ENCODE measurements around the gene UPK3BL1.
"Not testable (repeated sequence)": the region's sequence is repeated elsewhere in the genome, so short reads cannot be mapped to it uniquely, and the experiment has no call there.

The UPK3BL1 gene, protein sequence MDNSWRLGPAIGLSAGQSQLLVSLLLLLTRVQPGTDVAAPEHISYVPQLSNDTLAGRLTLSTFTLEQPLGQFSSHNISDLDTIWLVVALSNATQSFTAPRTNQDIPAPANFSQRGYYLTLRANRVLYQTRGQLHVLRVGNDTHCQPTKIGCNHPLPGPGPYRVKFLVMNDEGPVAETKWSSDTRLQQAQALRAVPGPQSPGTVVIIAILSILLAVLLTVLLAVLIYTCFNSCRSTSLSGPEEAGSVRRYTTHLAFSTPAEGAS

DNA sequence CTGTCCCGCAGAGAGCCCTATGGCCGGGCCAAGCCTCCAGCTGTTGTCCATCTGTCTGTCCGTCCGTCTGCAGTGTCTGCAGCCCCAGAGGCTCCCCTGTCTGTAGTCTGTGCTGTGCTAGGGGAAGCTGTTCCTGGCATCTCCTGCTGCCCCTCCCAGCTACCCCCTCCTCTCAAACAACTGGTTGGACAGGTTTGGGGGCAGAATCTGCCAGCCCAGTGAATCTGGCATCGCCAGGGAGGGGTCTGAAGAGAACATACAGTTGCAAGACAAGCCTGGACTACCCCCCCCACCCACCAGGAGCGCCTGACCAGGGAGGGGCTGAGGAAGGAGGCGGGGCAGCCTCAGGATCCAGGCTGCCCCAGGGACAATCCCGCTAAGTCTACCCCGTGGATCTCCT is at the start of gene UPK3BL1:
Gene UPK3BL1 (minus strand): TSS at position 101 of the 400 bp plus-strand sequence. CDS start 50 bp downstream, at position 51.
- not testable (repeated sequence) for DNase-seq (ENCODE audit: low read depth)

DNA sequence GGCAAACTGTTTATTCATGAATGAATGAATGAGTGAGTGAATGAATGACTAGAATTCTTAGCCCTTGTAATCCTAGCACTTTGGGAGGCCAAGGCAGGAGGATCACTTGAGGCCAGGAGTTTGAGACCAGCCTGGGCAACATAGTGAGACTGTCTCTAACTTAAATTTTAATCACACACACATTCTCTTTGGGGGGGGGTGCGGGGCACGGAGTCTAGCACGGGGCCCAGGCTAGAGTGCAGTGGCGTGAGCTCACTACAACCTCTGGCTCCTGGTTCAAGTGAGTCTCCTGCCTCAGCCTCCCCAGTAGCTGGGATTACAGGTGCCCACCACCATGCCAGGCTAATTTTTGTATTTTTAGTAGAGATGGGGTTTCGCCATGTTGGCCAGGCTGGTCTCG is 48.0 kb upstream of the UPK3BL1 start:
- H3K4me3 ChIP-seq (ENCODE audit: low read depth, low read length); DNase-seq (ENCODE audit: low read depth): not testable (repeated sequence)

More for the DNA sequence above, at the start of gene UPK3BL1:
- H3K4me3 ChIP-seq (ENCODE audit: low read depth, low read length) = not testable (repeated sequence)

DNA sequence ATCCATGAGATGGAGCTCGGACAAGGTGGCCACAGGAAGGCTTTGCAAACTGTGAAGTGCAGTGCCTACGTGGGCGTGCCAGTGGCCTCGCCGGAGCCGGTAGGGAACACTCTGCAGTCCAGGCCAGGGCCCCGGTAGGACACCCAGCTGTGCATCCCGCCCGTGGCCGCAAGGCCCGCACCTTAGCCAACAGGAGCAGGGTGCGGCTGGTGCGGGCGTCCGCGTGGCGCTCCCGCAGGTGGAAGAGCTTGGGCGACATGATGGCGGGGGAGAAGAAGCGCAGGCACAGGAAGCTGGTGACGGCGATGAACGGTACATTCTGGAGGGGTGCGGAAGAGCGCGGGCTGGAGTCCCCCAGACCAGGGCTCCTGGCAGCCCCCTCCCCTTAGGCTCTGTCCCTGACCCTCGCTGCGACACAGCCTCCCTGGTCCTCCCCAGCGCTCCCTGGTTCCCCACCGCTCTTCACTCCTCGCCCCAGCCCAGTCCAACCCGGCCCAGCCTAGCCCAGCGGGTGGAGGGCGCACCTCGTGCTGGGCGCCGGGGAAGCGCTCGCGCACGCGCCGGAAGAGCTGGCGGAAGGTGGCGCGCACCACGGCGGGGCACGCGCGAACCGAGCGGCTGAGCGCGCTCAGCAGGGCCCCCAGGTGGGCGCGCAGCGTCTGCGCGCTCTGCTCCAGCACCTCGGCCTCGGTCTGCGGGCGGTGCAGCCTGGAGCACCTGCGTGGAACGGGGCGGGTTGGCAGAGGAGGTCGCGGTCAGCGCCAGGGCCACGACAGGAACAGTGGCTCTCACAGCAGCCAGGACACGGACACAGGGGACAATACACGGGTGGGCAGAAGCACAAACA is 47.1 kb upstream of the UPK3BL1 start:
- H3K4me3 ChIP-seq (ENCODE audit: low read depth, low read length) = peak overlapping the region; percentile 34
- not testable (repeated sequence) for DNase-seq (ENCODE audit: low read depth)

DNA sequence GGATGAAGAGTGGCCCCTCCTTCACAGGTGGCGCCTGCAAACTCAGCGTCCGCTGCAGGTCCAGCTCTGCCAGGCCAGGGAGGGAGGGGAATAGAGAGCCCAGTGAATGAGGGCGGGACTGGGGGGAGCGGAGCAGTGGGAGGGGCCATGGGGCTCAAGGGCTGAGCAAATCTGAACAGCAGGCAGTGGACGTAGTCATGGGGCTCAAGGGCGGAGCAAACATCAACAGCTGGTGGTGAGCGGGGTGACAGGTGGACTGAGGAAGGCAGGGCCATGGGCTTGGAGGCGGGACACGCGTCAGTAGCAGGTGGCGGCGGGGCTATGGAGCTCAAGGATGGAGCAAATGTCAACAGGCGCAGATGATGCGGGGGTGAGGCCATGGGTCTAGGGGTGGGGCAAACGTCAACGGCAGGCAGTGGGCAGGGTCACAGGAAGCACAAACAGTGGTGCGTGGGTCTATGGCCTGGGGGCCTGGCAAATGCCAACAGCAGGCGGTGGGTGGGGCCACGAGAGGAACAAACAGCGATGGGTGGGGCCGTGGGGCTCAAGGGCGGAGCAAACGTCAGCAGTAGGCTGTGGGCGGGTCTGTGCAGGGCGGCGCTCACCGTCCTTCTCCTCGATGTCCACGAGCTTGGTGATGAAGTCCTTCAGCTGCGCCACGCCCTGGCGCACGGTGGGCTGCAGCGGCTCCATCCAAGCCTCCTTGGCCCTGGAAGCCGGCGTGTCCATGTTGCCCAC is 45.9 kb upstream of the UPK3BL1 start:
- not testable (repeated sequence) for DNase-seq (ENCODE audit: low read depth); H3K4me3 ChIP-seq (ENCODE audit: low read depth, low read length)

DNA sequence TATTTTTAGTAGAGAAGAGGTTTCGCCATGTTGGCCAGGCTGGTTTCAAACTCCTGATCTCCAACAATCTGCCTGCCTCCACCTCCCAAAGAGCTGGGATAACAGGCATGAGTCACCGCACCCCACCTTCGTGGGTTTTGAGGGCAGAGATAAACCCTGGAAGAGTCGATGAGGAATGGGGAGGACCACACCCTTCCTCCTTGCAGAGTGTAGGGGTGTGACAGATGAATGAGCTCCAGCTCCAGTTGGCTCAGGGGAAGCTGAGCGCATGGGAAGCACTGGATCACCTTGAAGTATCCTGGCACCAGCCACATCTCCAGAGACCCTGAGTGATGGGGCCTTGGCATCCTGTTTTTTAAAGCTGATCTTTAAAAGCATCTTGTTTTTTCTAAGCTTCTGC is 40.0 kb upstream of the UPK3BL1 start:
- DNase-seq (ENCODE audit: low read depth); H3K4me3 ChIP-seq (ENCODE audit: low read depth, low read length): not testable (repeated sequence)

DNA sequence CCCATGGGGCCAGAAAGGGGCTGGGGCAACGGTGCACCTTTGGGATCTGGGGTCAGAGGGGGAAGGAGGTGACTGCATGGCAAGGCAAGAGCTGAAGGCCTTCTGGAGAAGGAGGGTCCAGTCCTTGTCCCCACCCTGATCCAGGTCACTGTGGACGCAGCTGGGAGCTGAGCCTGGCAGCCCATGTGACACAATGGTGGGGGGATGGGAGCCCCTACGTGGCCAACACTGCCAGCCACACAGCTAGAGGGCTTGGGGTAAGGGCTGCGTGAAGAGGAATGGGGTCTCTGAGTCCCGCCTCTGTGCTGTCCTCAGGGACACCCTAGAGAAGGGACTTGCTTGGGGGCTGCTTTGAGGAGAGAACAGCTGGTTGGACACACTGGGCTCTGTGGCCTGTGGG is 38.2 kb upstream of the UPK3BL1 start:
- not testable (repeated sequence) for H3K4me3 ChIP-seq (ENCODE audit: low read depth, low read length); DNase-seq (ENCODE audit: low read depth)

DNA sequence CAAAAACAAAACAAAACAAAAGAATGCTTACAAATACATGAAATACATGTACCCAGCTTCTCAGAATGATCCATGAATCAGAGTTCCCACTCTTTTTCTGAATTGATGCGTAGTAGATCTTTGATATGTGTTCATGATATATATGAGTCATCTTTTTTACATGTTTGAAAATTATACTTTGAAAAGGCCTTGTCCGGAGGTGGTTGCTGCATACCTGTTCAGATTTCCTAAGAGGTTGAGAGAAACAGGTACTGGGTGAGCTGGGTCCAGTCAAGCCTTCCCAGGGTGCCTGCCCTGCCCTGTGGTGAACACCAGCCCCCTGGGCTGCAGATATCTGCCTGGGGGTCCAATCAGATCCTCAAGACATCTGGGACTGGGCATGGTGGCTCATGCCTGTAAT is 33.0 kb upstream of the UPK3BL1 start:
- H3K4me3 ChIP-seq (ENCODE audit: low read depth, low read length); DNase-seq (ENCODE audit: low read depth): not testable (repeated sequence)

DNA sequence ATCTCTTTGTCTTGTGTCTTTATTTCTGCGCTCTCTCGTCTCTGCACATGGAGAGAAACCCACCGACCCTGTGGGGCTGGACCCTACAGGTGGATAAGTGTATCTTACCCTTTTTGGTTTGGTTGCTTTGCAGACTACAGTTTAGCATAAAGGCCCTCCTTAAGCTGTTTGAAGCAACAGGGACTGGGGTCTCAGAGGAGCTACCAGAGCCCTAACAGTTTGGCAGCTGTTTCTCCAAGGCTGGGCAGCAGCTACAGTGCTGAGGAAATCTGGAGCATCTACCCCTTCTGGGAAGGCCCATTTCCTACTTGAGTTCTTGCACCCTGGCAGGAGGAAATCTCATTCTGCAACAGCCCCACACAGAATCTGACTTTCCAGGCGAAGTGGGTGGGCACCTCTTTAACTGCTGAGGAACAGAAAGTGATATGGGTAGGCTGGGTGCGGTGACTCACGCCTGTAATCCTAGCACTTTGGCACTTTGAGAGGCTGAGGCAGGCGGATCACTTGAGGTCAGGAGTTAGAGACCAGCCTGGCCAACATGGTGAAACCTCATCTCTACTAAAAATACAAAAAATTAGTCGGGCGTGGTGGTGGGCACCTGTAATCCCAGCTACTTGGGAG is 31.0 kb upstream of the UPK3BL1 start:
- not testable (repeated sequence) for H3K4me3 ChIP-seq (ENCODE audit: low read depth, low read length); DNase-seq (ENCODE audit: low read depth)

DNA sequence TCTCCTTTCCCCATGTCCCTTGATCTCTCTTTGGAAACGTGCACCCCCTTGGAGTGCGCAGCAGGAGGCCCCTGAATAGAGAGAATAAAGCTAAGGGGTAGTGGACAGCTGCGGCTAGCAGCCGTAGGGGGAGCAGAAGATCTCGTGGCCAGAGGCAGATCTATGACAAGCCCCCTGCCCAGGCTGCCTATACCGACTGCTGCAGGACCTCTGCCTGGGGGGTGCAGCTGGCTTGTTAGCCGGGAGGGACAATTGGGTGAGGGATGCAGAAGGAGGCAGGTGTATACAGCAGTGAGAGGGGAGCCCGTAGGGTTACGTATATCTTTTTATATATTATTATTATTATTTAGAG is 29.3 kb upstream of the UPK3BL1 start:
- not testable (repeated sequence) for H3K4me3 ChIP-seq (ENCODE audit: low read depth, low read length); DNase-seq (ENCODE audit: low read depth)

DNA sequence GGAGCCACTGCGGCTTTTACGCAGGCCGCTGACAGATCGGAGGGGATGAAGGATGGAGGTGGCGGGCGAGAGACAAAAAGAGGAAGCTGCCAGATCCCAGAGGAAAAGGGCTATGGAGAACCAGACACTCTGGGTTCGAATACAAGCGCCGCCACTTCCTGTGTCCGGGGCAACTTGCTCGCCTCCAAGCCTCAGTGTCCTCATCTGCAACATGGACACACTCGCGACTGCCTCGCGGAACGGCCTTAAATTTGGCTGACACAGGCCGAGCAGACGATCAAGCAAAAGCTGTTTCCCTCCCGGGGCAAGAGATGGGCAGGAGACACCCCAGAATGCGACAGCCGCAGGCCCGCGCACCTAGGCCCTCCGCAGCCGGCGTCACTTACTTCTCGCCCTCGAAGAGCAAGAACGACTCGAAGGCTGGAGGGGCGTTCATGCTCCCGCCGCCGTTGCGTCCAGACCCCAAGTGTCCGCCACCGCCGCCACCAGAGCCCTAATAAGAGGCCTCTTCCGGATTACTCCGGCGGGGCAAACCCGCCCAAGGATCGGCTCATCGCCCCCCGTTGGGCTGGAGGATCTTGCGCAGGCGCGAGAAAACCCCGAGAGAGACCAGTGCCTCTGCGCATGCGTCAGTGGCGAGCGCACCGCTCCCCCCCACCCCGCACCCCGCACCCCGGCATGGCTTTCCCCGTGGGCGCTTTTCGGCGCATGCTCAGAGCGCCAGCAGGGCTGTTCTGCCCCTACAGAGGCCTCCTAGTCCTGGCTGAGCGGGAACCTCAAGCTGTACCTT is 28.8 kb upstream of the UPK3BL1 start, which contains the start of gene POLR2J2:
Gene POLR2J2 (minus strand): TSS at position 498 of the 790 bp plus-strand sequence. CDS start 62 bp downstream, at position 436.
- not testable (repeated sequence) for H3K4me3 ChIP-seq (ENCODE audit: low read depth, low read length); DNase-seq (ENCODE audit: low read depth)

DNA sequence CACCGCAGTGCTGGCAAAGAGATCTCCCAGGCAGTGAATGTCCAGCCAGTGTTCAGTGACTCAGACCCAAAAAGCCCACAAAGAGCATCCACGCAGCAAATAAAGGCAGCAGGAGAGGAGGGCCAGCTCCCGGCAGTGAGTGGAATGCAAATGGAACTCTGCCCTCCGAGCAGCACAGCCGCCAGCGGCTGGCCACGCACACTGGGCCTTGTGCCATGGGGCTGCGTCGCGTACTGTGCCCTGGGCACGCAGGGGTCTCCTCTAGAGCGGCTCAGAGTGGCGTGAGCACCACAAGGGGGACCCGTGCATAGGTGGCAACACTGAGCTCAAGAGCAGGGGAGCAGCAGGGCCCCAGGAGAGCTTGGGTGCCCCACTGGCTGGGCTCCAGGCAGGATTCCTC is 24.9 kb upstream of the UPK3BL1 start:
- H3K4me3 ChIP-seq (ENCODE audit: low read depth, low read length); DNase-seq (ENCODE audit: low read depth): not testable (repeated sequence)

DNA sequence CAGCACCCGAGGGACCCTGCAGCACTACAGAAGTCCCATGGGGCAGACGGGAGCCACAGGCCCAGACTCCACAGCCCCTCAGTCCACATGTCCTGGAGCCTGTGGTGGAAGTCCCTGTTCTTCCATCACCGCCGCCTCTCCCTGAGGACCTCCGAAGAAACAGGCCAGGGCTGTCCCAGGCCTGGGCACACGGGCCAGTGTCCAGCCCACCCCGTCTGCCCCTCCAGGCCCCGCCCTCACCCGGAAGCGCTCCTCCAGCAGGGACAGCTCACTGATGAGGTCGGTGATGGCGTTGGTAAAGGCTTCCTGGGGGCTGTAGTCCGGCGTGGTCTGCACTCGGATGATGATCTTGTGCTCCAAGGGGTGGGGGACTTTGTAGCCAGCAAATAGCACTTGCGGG is 24.3 kb upstream of the UPK3BL1 start:
- not testable (repeated sequence) for H3K4me3 ChIP-seq (ENCODE audit: low read depth, low read length); DNase-seq (ENCODE audit: low read depth)

DNA sequence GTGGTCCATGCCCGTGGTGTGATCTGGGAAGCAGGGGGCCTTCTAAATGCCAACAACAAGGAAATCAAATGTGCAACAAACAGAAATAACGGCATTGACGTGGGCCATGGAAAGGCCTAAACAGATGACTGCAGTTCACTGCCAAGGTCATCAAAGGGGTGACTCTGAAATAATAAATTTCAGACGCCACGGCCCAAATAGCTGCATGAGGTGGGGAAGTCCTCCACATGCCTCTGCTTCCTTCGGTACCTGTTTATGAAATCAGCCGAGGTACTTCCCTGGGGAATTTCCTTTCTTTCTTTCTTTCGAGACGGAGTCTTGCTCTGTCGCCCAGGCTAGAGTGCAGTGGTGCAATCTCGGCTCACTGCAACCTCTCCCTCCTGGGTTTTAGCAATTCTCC is 22.2 kb upstream of the UPK3BL1 start:
- not testable (repeated sequence) for DNase-seq (ENCODE audit: low read depth); H3K4me3 ChIP-seq (ENCODE audit: low read depth, low read length)

DNA sequence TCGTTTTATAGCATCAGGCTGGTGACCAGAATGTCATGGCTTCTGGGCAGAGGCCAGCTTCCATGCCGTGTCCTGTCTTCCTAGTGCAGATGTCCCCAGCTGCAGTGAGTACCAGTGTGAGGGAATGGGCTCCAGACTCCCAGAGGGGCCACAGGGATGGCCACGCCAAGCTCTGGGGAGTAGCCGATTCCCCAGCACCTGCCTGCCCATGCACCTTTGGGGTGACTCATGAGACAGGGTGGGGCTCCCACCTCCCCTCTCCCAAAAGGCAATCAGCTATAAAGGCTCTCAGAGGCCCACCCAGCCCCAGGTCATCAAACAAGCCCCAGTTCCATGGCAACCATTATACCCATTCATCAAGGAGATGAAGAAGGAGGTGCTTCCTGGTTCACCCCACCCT is 7.3 kb upstream of the UPK3BL1 start, which contains the start of gene SPDYE2B:
Gene SPDYE2B (plus strand): TSS at position 396 of the 400 bp plus-strand sequence. CDS start 2,030 bp downstream, outside the sequence.
- DNase-seq (ENCODE audit: low read depth); H3K4me3 ChIP-seq (ENCODE audit: low read depth, low read length): not testable (repeated sequence)

DNA sequence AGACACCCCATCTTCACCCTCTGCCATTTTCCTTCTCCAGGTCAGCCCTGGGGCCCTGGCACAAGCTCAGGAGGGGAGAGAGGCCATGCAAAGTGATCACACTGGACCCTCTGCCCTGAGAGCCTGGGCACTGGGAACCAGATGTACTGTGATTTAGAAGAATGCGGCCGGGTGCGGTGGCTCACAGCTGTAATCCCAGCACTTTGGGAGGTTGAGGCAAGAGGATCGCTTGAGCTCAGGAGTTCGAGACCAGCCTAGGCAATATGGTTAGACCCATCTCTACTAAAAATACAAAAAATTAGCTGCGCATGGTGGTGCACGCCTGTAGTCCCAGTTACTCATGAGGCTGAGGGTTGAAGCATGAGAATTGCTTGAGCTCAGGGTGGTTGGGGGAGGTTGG is 5.2 kb upstream of the UPK3BL1 start:
- not testable (repeated sequence) for H3K4me3 ChIP-seq (ENCODE audit: low read depth, low read length); DNase-seq (ENCODE audit: low read depth)

DNA sequence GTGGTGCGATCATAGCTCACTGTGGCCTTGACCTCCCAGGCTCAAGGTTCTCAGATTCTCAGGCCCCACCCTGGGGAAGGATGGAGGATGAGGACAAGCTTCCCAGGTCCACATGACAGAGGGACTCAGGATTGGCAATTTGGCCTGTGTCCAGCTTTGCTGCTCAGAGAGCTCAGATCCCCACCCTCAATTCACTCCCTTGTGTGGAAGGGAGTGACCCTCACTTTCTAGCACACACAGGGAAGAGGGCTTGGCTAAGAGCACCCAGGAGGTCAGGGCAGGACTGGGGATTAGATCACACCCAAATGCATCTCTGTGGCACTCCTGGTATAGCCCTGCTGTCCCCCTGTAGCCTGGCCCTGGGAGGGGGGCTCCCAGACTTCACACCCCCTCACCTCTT is 813 bp upstream of the UPK3BL1 start:
- not testable (repeated sequence) for H3K4me3 ChIP-seq (ENCODE audit: low read depth, low read length); DNase-seq (ENCODE audit: low read depth)

DNA sequence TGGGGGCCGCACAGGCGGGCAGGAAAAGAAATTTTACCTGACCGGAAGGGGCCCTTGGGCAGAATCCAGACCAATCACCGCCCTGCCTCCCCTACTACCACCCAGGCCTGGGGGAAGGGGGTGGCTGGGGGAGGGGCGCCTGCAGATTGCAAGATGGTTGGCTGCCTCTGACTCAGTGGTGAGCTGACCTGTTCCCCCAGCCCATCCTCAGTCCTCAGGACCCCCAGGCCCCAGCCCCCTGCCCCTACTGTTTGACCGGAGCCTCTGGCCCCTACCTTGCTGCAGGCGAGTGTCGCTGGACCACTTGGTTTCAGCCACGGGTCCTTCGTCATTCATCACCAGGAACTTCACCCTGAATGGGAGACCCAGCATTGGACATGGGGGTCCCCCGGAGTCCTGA is 3.7 kb downstream of the UPK3BL1 start:
- DNase-seq (ENCODE audit: low read depth) = peak; percentile 0
- not testable (repeated sequence) for H3K4me3 ChIP-seq (ENCODE audit: low read depth, low read length)

DNA sequence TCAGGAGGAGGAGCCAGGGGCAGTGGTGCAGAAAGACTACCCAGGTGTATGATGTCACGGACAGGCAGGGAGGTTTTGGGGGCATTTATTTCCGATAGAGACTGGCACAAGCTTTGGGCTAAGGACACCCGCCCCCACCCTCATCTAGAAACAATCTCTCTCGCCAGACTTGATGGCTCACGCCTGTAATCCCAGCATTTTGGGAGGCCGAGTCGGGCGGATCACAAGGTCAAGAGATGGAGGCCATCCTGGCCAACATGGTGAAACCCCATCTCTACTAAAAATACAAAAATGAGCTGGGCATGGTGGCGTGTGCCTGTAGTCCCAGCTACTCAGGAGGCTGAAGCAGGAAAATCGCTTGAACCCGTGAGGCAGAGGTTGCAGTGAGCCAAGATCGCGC is 5.6 kb downstream of the UPK3BL1 start:
- not testable (repeated sequence) for DNase-seq (ENCODE audit: low read depth); H3K4me3 ChIP-seq (ENCODE audit: low read depth, low read length)
